WI38 (cell line): Measurements from ENCODE around the gene MACC1.

ENCODE experiments used
- H3K4me3 ChIP-seq: 2 replicates; pipeline ENCODE4 v1.5.1; 2011; ENCODE audit warnings: low read depth, mild to moderate bottlenecking, control low read depth, low read length
- TF ChIP-seq, protein P1 (sequence below): IDR thresholded peaks from 2 replicates; pipeline ENCODE4 v1.5.1; 2012; ENCODE audit warnings: low read depth, mild to moderate bottlenecking, control low read depth, low read length

MACC1 gene

DNA sequence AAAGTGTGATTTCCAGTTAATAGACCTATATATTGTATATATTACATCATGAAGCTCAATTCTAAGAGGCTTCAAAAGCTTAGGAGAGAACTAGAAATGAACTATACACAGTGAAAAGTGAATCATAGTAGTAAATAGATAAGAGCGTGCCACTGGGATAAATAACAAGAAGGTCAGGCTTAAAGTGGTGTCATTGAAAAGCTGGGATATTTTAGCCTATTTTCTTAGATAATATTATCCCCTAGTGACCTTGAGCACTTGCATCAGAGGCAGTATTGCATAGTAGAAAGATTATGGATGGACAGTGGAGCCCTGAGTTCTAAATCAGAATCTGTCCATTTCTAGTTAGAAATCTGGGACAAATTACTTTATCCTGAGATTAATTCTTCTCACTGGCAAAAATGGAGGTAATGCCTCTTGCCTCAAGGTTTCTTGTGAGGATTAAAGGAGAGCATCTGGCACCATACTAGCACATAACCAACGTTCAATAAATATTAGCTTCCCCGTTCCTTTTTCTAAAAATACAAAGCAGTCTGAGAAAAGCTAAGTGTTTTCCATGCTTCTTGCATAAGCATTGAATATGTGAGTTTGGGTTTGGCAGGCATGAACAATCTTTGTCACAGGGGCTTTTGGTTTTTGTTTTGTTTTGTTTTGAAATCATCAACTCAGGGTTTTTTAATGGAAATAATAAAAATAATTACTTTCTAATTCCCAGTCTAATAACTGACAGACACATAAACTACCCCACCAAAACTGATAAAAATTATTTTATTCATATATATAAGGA is 27.3 kb upstream of the MACC1 start:
- no peak overlapping the region for H3K4me3 ChIP-seq
- TF ChIP-seq, protein P1, sequence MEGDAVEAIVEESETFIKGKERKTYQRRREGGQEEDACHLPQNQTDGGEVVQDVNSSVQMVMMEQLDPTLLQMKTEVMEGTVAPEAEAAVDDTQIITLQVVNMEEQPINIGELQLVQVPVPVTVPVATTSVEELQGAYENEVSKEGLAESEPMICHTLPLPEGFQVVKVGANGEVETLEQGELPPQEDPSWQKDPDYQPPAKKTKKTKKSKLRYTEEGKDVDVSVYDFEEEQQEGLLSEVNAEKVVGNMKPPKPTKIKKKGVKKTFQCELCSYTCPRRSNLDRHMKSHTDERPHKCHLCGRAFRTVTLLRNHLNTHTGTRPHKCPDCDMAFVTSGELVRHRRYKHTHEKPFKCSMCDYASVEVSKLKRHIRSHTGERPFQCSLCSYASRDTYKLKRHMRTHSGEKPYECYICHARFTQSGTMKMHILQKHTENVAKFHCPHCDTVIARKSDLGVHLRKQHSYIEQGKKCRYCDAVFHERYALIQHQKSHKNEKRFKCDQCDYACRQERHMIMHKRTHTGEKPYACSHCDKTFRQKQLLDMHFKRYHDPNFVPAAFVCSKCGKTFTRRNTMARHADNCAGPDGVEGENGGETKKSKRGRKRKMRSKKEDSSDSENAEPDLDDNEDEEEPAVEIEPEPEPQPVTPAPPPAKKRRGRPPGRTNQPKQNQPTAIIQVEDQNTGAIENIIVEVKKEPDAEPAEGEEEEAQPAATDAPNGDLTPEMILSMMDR, result no peak

DNA sequence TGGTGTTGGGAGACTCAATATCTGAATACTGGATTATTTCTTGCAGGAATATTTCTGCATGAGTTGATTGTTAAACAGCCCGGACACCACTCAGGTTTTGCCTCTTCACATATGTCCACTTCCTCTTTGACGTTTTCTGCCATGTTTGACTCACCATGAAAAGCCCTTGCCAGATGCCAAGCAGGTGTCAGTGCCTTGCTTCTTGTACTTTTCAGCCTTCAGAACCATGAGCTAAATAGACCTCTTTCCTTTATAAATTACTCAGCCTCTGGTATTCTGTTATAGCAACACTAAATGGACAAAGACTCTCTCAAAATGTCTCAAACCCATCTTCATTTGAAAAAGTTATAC is 24.7 kb upstream of the MACC1 start:
- H3K4me3 ChIP-seq, result no peak overlapping the region
- TF ChIP-seq, protein P1, result no peak

DNA sequence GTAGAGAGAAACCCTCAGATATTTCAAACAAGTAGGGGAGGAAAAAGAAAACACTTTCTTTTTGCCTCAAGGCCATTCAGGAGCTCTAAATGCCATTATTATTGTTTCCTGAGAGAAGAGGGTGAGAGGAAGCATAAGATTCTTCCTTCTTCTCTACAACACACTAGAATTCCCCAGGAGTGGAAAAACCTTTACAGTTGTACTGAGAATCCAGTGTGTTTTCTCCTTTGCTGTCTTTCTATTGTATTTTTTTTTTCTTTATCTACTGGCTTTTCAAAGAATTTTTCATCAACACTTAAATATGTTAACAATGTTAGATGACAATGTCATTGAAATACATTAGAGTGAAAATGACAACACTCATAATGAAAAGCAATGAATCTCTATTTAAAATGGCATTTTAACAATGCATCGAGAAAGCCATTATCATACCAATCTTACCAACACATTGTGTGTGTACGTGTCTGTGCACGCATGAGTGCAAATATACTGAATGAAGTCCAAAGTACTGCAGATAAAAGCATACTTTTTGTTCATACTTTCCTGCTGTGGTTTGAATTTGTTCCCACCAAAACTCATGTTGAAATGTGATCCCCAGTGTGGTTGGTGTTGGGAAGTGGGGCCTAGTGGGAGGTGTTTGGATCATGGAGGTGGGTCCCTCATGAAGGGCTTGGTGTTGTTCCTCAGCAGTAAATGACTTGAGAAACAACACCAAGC is 24.2 kb upstream of the MACC1 start:
- TF ChIP-seq, protein P1, result no peak
- H3K4me3 ChIP-seq, result no peak overlapping the region

DNA sequence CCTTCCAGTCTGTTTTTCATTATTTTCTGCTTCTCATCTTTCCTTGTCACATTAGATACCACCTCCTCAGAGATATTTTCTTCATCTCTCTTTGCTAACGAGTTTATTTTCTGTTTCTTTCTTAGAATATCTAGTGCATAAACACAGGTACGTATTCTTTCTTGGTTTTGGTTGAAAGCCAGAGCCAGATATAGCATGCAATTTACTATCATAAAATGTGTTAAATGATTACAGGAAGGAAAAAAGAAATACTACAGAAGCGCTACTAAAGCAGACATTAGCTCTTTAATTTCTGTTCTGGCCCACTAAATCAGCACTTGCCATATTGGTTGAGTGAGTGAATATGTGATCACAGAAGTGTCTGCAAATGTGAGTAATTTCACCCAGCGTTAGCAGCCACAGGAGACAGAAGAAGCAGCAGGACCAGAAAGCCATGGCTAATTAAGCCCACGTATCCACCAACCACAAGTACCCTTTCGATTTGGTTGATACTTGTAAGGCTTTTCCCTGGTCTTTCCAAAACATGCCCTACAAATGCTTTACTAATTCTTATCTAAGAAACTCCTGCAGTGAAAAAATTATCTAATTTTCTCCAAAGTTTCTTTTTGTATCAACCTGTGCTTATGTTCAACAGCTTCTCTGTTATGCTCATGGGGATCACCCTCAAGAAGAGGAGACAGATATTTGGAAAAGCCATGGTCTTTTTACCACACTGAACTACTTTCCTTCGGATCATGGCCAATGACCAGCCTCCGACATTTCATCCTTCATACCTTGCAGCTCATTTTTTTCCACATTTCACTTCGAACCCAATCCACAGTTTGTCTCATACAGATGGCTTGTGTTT is 23.1 kb upstream of the MACC1 start:
- TF ChIP-seq, protein P1, result no peak
- no peak overlapping the region for H3K4me3 ChIP-seq

DNA sequence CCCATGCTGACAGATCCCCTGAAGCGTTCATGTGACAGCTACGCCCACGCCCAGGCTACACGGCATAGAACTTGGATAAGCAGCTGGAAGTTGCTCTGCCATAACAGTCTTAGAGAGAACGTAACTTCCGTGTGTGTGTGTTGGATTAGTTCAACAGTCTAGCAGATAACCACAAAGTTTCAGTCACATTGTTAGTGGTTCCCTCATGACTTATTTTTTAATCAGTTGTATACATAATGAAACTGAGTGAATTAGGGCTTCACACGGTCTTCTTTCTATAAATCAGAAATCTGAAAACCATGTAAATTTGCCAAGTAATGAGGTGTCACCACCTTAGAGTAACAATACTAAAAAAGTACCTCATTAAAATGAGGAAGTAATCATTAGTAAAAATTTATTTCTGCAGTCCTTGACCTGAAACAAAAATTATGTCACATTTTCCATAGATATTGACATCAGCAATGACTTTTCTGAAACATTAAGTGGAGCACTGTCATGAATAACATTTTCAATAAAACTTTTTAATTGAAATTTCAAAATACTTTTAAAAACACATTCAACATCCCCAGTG is 21.7 kb upstream of the MACC1 start:
- TF ChIP-seq, protein P1, result no peak
- no peak overlapping the region for H3K4me3 ChIP-seq

DNA sequence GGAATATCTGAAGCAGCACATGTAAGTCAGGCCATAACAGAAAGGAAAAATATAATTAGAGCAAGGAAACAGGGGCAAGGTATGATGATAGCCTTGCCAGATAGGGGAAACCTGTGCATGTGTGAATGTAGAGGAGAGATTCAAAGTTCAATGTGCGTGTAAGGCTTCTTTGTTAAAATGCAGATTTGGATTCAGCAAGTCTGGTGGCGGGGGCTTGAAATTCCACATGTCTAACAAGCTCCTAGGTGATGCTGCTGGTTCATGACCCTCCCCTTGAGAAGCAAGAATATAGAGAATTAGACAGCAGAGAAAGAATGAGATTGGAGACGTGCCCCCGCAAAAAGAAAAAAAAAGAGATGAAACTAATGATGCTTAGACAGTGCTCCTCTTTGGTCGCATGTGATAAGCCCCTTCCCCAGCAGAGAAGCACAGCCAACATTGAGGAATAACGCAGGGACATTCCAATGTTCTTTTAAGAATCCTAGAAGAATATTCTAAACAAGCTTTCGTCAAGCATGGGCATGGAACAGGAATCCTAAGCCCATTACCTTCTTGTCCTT is 21.1 kb upstream of the MACC1 start:
- TF ChIP-seq, protein P1, result no peak
- H3K4me3 ChIP-seq, result no peak overlapping the region
